Measurements from ENCODE around the gene JAKMIP2. TPM values are rescaled to one million over a fixed set of nuclear protein-coding genes. Genes with fewer than 3 reads are reported as not detected.

JAKMIP2 gene
- polyA plus RNA-seq, 1 of the 3 experiments (the other 2 are of a cell fraction), result 2.1 TPM

- H4K20me1 ChIP-seq (ENCODE audit: insufficient read depth), result no peaks in the 10 kb centered on the region
- no peak for DNase-seq
- ChIA-PET POLR2A (no interaction called here), CTCF (interaction anchor here (0.6 to 2.1 kb wide), 2 partner anchors 16 to 211 kb away, joined by 3 to 9 read pairs; no protein-coding TSS in a partner anchor)
- no peaks in the 10 kb centered on the region for H3K4me1 ChIP-seq (ENCODE audit: control insufficient read depth in 1 of 2, insufficient read depth in 2 of 2, low read depth in 1 of 2, low read length in 1 of 2)
- H3K27me3 ChIP-seq (ENCODE audit: insufficient read depth), result no peaks in the 10 kb centered on the region
- H3K9me2 ChIP-seq, result no peaks in the 10 kb centered on the region
- no peaks in the 10 kb centered on the region for H3F3A ChIP-seq (replicated peaks; ENCODE audit: insufficient read depth)
- H3K79me2 ChIP-seq (ENCODE audit: insufficient read depth), result no peaks in the 10 kb centered on the region
- no peaks in the 10 kb centered on the region for H3K36me3 ChIP-seq (replicated peaks in 1 of 2; ENCODE audit: control insufficient read depth in 1 of 2, insufficient read depth in 2 of 2, low read length in 1 of 2)
- 70% methylated on average over 4 of the region's 4 CpGs for WGBS (ENCODE audit: low lambda C conversion rate)
- H3K4me2 ChIP-seq, result no peak overlapping the region
- no peaks in the 10 kb centered on the region for H3K9me3 ChIP-seq
- TF ChIP-seq PBX3 (IDR thresholded peaks at IDR 0.05) (no peak), RAD21 (IDR thresholded peaks at IDR 0.05; ENCODE audit: low read length) (no peak), ELF1 (IDR thresholded peaks at IDR 0.05) (no peak)
- H3K4me3 ChIP-seq (ENCODE audit: low read depth in 2 of 2, low read length in 1 of 2), result no peak overlapping the region
- H3K27ac ChIP-seq (ENCODE audit: low read depth in 2 of 2, low read length in 1 of 2), result no peak overlapping the region
- H2AFZ ChIP-seq (ENCODE audit: low read depth), result no peak overlapping the region
- no peak overlapping the region for H3K9ac ChIP-seq
These were observed 171.0 kb downstream of the JAKMIP2 start for GRCh38 chr5:147611483-147611882.

- no peak overlapping the region for H3K27ac ChIP-seq (ENCODE audit: low read depth in 2 of 2, low read length in 1 of 2)
- no peak overlapping the region for H2AFZ ChIP-seq (ENCODE audit: low read depth)
- H3K27me3 ChIP-seq (ENCODE audit: insufficient read depth), result no peaks in the 10 kb centered on the region
- H3K9me2 ChIP-seq, result no peaks in the 10 kb centered on the region
- CTCF ChIA-PET, result interaction anchor here (2.1 kb wide), 1 partner anchor 212 kb away, joined by 9 read pairs; no protein-coding TSS in a partner anchor
- H3K9ac ChIP-seq, result no peak overlapping the region
- TF ChIP-seq USF2 (IDR thresholded peaks at IDR 0.05; ENCODE audit: borderline replicate concordance, low read depth, low read length) (no peak), SMC3 (IDR thresholded peaks at IDR 0.05; ENCODE audit: low read depth, low read length) (no peak), RFX5 (IDR thresholded peaks at IDR 0.05; ENCODE audit: low read length) (no peak), GATA2 (CRISPR knock-in tag; IDR thresholded peaks at IDR 0.05) (no peak), CTCF (IDR thresholded peaks at IDR 0.05) (no peak), FOSL2 (IDR thresholded peaks at IDR 0.05; ENCODE audit: borderline replicate concordance, low read depth) (no peak), USF1 (IDR thresholded peaks at IDR 0.05; ENCODE audit: borderline replicate concordance, low read depth) (no peak), MEF2A (IDR thresholded peaks at IDR 0.05; ENCODE audit: borderline replicate concordance, low read depth) (no peak), SIN3A (IDR thresholded peaks at IDR 0.05; ENCODE audit: borderline replicate concordance, low read depth, low read length) (no peak)
- TF ChIP-seq, protein P1, sequence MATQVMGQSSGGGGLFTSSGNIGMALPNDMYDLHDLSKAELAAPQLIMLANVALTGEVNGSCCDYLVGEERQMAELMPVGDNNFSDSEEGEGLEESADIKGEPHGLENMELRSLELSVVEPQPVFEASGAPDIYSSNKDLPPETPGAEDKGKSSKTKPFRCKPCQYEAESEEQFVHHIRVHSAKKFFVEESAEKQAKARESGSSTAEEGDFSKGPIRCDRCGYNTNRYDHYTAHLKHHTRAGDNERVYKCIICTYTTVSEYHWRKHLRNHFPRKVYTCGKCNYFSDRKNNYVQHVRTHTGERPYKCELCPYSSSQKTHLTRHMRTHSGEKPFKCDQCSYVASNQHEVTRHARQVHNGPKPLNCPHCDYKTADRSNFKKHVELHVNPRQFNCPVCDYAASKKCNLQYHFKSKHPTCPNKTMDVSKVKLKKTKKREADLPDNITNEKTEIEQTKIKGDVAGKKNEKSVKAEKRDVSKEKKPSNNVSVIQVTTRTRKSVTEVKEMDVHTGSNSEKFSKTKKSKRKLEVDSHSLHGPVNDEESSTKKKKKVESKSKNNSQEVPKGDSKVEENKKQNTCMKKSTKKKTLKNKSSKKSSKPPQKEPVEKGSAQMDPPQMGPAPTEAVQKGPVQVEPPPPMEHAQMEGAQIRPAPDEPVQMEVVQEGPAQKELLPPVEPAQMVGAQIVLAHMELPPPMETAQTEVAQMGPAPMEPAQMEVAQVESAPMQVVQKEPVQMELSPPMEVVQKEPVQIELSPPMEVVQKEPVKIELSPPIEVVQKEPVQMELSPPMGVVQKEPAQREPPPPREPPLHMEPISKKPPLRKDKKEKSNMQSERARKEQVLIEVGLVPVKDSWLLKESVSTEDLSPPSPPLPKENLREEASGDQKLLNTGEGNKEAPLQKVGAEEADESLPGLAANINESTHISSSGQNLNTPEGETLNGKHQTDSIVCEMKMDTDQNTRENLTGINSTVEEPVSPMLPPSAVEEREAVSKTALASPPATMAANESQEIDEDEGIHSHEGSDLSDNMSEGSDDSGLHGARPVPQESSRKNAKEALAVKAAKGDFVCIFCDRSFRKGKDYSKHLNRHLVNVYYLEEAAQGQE (IDR thresholded peaks at IDR 0.05; ENCODE audit: low read depth, low read length), result no peak
- no peaks in the 10 kb centered on the region for H3K9me3 ChIP-seq
- H4K20me1 ChIP-seq (ENCODE audit: insufficient read depth), result no peaks in the 10 kb centered on the region
- H3F3A ChIP-seq (replicated peaks; ENCODE audit: insufficient read depth), result no peaks in the 10 kb centered on the region
- no peak overlapping the region for H3K4me2 ChIP-seq
- H3K4me3 ChIP-seq (ENCODE audit: low read depth in 2 of 2, low read length in 1 of 2), result no peak overlapping the region
- 50% methylated on average over 1 of the region's 3 CpGs for WGBS (ENCODE audit: low lambda C conversion rate)
- H3K36me3 ChIP-seq (replicated peaks in 1 of 2; ENCODE audit: control insufficient read depth in 1 of 2, insufficient read depth in 2 of 2, low read length in 1 of 2), result no peaks in the 10 kb centered on the region
- POLR2A ChIA-PET, result no interaction called here
- DNase-seq, result no peak
- no peaks in the 10 kb centered on the region for H3K4me1 ChIP-seq (ENCODE audit: control insufficient read depth in 1 of 2, insufficient read depth in 2 of 2, low read depth in 1 of 2, low read length in 1 of 2)
- H3K79me2 ChIP-seq (ENCODE audit: insufficient read depth), result no peaks in the 10 kb centered on the region
These were observed 171.7 kb downstream of the JAKMIP2 start for GRCh38 chr5:147610798-147611197.
